AG08396 (cell line): ENCODE results near the gene ZNF227.
"Not testable (repeated sequence)": the region's sequence is repeated elsewhere in the genome, so short reads cannot be mapped to it uniquely, and the experiment has no call there.

Source experiments
- DNase-seq: peaks from one replicate; pipeline ENCODE4 v3.0.0; 2012; ENCODE audit warnings: low spot score, mixed read lengths

Gene ZNF227

DNA sequence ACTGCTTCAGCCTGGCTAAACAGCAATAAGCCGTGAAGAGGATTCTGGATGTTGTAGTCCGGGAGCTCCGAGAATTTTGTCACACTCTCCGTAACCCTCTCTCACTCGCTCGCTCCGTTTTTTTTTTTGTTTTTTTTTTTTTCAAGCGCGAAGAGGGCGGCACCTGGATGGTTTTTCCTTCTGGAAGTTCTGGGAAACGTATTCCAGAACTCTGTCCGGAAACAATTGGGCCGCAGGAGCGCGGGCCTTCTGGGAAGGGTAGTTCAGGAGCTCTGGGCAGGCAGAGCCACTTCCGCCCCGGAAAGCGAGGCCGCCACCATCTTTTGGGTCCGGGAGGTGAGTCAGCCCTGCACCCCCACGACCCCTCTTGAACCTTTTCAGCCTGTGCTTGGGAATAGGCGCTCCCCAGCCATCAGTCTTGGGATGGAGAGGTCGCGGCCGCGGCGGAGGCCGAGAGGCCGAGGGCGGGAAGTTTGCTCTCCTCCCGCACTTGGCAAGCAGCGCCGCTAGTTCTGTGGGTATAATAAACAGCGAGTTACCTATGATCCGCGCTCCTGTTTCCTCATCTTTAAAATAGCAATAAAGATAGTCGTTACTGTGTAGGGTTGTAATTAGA, at the start of gene ZNF227:
ZNF227 (plus strand) TSS at position 283 of the 616 bp plus-strand sequence. CDS start 5,261 bp downstream, outside the sequence.
- peak; percentile 85 for DNase-seq

DNA sequence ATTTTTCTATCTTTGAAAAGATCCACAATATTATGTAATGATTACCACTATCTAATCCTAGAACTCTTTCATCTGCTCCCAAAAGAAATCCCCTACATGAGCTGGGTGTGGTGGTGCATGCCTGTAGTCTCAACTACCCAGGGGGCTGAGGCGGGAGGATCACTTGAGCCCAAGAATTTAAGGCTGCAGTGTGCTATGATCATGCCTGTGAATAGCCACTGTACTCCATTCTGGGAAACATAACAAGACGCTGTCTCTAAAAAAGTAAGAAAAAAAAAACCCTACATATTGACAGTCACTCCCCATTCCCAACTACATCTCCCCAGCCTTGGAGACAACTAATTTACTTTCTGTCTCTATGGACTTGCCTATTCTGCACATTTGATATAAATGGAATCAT, 48.5 kb upstream of the ZNF227 start:
- no peak for DNase-seq

GRCh38 chr19:44164327-44164672, 48.0 kb upstream of the ZNF227 start:
- DNase-seq = no peak

DNA sequence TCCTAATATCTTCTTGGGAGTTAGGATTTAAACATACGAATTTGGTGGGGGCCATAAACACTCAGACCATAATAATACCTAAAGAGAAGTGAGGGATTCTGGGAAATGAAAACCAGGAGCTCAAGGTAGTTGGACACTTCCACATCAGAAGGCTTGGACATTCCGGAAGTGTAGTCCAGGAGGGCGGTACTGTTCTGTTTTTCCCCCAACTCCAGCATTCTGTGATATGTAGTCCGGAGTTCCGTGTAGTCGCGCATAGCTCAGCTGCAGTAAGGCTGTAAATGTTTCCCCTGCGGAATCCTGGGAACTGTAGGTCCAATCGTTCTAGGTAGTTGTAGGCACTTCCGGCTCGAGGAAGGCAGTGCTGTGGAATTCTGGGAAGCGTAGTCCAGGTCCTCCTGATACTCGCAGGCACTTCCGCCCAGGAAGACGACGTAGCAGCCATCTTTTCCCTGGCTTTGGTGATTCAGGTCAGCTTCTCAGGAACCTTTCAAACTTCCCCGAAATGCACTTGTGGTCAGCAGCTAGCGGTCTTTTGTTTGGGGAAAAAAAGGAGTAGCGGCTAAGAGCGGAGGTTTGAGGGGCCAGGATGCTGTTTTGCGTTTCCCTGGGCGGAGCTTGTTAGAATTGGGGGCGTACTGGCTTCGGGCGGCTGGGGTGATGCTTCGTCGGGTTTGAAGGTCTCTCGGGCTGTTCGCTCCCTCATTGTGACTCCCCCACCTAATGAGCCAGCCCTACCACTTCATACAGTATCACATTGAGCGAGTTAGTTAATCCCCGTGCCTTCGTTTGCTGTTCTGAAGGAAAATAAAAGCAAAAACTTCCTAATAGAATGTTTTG, 47.4 kb upstream of the ZNF227 start, which contains the start of gene ZNF226:
ZNF226 (plus strand) TSS at position 428 of the 840 bp plus-strand sequence. CDS start 4,981 bp downstream, outside the sequence.
- peak; percentile 91 for DNase-seq

DNA sequence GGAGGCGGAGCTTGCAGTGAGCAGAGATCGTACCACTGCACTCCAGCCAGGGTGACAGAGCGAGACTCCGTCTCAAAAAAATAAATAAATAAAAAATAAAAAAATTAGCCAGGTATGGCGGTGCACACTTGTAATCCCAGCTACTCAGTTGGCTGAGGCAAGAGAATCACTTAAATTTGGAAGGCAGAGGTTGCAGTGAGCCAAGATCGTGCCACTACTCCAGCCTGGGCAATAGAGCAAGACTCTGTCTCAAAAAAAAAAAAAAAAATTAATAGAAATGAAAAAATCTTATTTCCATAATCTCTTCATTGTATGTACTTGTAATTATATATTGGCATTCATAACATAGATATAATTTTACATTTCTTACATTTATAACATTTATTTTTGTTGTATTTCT, 41.7 kb upstream of the ZNF227 start:
- DNase-seq = not testable (repeated sequence)

DNA sequence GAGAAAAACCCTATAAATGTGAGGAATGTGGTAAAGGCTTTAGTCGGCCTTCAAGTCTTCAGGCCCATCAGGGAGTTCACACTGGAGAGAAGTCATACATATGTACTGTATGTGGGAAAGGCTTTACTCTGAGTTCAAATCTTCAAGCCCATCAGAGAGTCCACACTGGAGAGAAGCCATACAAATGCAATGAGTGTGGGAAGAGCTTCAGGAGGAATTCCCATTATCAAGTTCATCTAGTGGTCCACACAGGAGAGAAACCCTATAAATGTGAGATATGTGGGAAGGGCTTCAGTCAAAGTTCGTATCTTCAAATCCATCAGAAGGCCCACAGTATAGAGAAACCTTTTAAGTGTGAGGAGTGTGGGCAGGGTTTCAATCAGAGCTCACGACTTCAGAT, 35.7 kb upstream of the ZNF227 start:
- DNase-seq = no peak

DNA sequence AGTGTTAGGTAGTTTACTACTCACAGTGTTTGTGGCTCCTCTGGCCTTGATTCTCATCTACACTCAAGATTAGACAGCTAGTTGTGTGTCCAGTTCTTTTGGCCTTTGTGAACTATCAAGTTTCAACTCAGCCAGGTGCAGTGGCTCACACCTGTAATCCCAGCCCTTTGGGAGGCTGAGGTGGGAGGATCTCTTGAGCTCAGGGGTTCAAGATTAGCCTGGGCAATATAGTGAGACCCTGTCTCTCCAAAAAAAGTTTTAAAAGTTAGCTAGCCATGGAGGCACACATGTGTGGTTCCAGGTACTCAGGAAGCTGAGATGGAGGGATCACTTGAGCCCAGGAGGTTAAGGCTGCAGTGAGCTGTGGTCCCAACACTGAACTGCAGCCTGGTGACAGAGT, 31.4 kb upstream of the ZNF227 start:
- no peak for DNase-seq

DNA sequence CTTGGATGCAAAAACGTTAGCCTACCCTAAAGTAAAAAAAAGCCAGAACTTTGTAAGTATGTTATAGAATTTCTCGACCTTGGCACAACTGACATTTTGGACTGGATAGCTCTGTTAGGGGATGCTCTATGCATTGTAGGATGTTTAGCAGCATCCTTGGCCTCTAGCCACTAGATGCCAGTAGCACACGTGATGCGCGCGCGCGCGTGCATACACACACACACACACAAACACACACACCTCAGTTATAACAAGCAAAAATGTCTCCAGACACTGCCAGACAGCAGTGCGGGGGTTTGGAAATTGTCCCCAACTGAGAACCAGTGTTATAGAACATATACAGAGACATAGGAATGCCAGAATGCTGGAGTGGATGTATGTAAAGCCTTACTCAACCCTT, 30.2 kb upstream of the ZNF227 start:
- no peak for DNase-seq

- DNase-seq = no peak
Observed at GRCh38 chr19:44190020-44190419, 22.3 kb upstream of the ZNF227 start.

- no peak for DNase-seq
Observed at GRCh38 chr19:44192127-44192526, 20.2 kb upstream of the ZNF227 start.

DNA sequence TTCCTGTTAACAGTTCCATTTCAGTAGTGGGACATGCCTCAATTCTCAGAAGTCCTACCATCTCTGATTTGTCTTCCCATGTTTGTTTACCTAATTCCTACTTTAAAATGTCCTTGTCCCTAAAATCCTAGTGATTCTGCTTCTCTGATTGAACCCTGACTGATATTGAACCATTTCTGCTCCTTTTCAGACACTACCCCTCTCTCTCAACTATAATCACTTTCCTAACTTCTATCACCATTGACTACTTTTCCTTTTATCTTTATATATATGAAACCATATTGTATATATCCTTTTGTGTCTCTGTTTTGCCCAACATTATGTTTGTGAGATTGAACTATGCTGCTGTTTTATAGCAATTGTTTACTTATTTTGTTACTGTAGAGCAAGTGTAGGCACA, 15.6 kb upstream of the ZNF227 start:
- no peak for DNase-seq

DNA sequence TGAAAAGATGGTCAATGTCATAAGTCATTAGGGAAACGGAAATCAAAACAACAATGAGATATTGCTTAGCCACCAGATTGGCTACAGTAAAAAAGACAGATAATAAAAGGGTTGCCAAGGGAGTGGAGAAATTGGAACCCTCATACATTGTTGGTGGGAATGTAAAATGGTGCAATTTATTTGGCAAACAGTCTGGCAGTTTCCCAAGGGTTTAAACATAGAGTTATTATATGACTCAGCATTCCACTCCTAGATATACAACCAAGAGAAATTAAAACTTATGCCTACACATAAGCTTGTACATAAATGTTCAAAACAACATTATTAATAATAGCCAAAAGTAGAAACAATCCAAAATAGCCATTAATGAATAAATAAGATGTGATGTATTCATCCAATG, 9.9 kb upstream of the ZNF227 start:
- peak; percentile 2 for DNase-seq

DNA sequence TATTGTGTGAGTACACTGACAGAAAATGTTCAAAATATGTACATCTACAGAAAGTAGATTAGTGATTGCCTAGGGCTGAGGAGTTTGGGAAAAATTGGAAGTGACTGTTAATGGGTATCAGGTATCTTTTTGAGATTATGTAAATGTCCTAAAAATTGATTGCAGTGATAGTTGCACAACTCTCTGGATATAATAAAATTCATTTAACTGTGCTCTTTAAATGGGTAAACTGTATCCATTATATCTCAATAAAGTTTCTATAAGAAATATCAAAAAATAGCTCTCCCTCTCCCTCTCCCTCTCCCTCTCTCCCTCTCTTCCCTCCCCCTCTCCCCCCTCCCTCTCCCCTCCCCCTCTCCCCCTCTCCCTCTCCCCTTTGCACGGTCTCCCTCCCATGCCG, 9.4 kb upstream of the ZNF227 start:
- no peak for DNase-seq

- not testable (repeated sequence) for DNase-seq
Observed at GRCh38 chr19:44203877-44204276, 8.5 kb upstream of the ZNF227 start.

- DNase-seq = no peak
Observed at GRCh38 chr19:44204772-44205171, 7.6 kb upstream of the ZNF227 start.

GRCh38 chr19:44207126-44207803, 5.1 kb upstream of the ZNF227 start:
- DNase-seq = peak; percentile 88

DNA sequence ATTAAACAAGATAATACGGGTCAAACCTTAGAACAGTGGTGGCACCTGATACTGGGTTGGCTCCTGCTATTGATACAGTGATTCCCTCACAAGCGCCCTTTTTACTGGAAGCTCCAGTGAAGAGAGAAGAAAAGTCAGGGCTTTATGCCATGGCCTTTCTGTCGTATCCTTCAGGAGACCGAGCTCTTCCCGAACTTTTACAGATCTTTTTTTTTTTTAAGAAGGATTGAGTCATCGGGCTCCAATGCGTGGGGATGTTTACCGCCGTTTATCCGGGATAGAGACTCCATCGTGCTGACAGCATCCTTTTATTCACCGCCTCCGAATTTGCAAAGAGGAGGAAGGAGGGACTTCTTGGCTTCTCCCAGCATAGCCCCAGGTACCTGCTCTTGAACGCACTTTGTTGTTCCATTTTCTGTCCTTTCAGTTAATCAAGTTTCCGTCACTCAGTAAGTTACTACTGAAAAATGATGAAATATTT, 574 bp downstream of the ZNF227 start:
- DNase-seq = peak; percentile 16

DNA sequence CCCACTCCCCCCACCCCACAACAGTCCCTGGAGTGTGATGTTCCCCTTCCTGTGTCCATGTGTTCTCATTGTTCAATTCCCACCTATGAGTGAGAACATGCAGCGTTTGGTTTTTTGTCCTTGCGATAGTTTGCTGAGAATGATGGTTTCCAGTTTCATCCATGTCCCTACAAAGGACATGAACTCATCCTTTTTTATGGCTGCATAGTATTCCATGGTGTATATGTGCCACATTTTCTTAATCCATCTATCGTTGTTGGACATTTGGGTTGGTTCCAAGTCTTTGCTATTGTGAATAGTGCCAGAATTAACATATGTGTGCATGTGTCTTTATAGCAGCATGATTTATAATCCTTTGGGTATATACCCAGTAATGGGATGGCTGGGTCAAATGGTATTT, 7.6 kb downstream of the ZNF227 start:
- DNase-seq = not testable (repeated sequence)

DNA sequence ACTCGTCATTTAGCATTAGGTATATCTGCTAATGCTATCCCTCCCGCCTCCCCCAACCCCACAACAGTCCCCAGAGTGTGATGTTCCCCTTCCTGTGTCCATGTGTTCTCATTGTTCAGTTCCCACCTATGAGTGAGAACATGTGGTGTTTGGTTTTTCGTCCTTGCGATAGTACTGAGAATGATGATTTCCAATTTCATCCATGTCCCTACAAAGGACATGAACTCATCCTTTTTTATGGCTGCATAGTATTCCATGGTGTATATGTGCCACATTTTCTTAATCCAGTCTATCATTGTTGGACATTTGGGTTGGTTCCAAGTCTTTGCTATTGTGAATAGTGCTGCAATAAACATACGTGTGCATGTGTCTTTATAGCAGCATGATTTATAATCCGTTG, 8.4 kb downstream of the ZNF227 start:
- not testable (repeated sequence) for DNase-seq

GRCh38 chr19:44221291-44221690, 9.0 kb downstream of the ZNF227 start:
- not testable (repeated sequence) for DNase-seq

- DNase-seq = no peak
Observed at GRCh38 chr19:44228318-44228717, 16.0 kb downstream of the ZNF227 start.

- no peak for DNase-seq
Observed at GRCh38 chr19:44232867-44233266, 20.5 kb downstream of the ZNF227 start.

DNA sequence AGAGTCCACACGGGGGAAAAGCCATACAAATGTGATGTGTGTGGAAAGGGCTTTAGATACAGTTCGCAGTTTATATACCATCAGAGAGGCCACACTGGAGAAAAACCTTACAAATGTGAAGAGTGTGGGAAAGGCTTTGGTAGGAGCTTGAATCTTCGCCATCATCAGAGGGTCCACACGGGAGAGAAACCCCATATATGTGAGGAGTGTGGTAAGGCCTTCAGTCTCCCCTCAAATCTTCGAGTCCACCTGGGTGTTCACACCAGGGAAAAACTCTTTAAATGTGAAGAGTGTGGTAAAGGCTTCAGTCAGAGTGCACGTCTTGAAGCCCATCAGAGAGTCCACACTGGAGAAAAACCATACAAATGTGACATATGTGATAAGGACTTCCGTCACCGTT, 24.1 kb downstream of the ZNF227 start:
- no peak for DNase-seq
